Loucy (cell line): Measurements from ENCODE around the gene SMCO3.

Experiments
- H2AFZ ChIP-seq: fragments of 200-600 bp; sonication (generic); 2 replicates; pipeline ENCODE4 v1.6.0; 2016; ENCODE audit warnings: antibody characterized with exemption, mild to moderate bottlenecking, low read length, moderate library complexity
- H3F3A ChIP-seq: fragments of 200-600 bp; 2 replicates; pipeline ENCODE4 v1.6.0; 2016; ENCODE audit warnings: antibody characterized with exemption, low read depth, mild to moderate bottlenecking
- H3K27me3 ChIP-seq: fragments of 200-600 bp; sonication (generic); 2 replicates; pipeline ENCODE4 v1.6.1; 2014; ENCODE audit warnings: low read length, mild to moderate bottlenecking; ENCODE audit not compliant: insufficient read depth, poor library complexity, severe bottlenecking
- H3K36me3 ChIP-seq: fragments of 200-600 bp; sonication (generic); 2 replicates; pipeline ENCODE4 v1.6.1; 2016; ENCODE audit warnings: low read length; ENCODE audit not compliant: insufficient read depth
- H3K4me1 ChIP-seq: fragments of 200-600 bp; sonication (generic); 2 replicates; pipeline ENCODE4 v1.5.1; 2014; ENCODE audit warnings: low read length, mild to moderate bottlenecking; ENCODE audit not compliant: insufficient read depth, poor library complexity, severe bottlenecking
- H3K4me2 ChIP-seq: fragments of 200-600 bp; sonication (generic); 2 replicates; pipeline ENCODE4 v1.6.0; 2014; ENCODE audit warnings: antibody characterized with exemption, low read length, low read depth, mild to moderate bottlenecking; ENCODE audit not compliant: poor library complexity, severe bottlenecking
- H3K4me3 ChIP-seq: fragments of 200-600 bp; sonication (generic); 2 replicates; pipeline ENCODE4 v1.5.1; 2014; ENCODE audit warnings: low read length, mild to moderate bottlenecking, mixed read lengths; ENCODE audit not compliant: poor library complexity, severe bottlenecking
- H3K79me2 ChIP-seq: fragments of 200-600 bp; sonication (generic); 2 replicates; pipeline ENCODE4 v1.6.1; 2014; ENCODE audit warnings: low read length; ENCODE audit not compliant: insufficient read depth
- H3K9ac ChIP-seq: fragments of 200-600 bp; sonication (generic); 2 replicates; pipeline ENCODE4 v1.6.0; 2014; ENCODE audit warnings: mild to moderate bottlenecking, low read depth, low read length, moderate library complexity; ENCODE audit not compliant: poor library complexity, severe bottlenecking
- H3K9me2 ChIP-seq: fragments of 200-600 bp; sonication (generic); replicated peaks from 2 replicates; pipeline ENCODE4 v1.6.1; 2016; ENCODE audit warnings: low read depth, low read length, mixed read lengths
- H3K9me3 ChIP-seq: fragments of 200-600 bp; sonication (generic); 2 replicates; pipeline ENCODE4 v1.6.1; 2014; ENCODE audit warnings: mild to moderate bottlenecking, antibody characterized with exemption, low read length, low read depth; ENCODE audit not compliant: insufficient read depth
- H4K20me1 ChIP-seq: fragments of 200-600 bp; sonication (generic); 2 replicates; pipeline ENCODE4 v1.6.0; 2014; ENCODE audit warnings: antibody characterized with exemption, low read length, mild to moderate bottlenecking; ENCODE audit not compliant: insufficient read depth, poor library complexity, severe bottlenecking
- EZH2phosphoT487 ChIP-seq: fragments of 200-600 bp; IDR thresholded peaks from 2 replicates; pipeline ENCODE4 v1.6.1; 2018; ENCODE audit warnings: antibody characterized with exemption, mild to moderate bottlenecking, moderate library complexity, borderline replicate concordance
- TF ChIP-seq, protein P1 (sequence below): fragments of 200-600 bp; sonication (generic); conservative IDR thresholded peaks from 2 replicates; pipeline ENCODE4 v1.5.1; 2014; ENCODE audit warnings: mild to moderate bottlenecking, antibody characterized with exemption, low read length

The SMCO3 gene

DNA sequence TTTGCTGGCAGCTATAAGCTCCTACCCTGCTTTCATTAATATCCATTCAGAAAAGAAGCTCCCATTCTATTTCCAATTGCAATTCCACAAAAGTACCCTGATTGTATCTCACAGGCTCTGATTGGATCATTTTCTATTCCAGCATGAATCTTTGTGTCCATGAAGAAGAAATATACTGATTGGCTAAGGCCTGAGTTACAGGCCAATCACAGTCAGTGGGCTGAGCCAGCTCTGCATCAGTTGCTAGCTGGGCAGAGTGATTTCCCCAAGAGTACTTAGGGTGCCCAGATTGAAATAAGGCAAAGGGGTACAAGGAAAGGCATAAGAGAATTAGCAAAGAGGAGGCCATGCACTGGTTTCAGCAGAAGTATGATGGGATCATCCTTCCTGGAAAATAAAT lies 14.9 kb upstream of the SMCO3 start:
- TF ChIP-seq, protein P1, sequence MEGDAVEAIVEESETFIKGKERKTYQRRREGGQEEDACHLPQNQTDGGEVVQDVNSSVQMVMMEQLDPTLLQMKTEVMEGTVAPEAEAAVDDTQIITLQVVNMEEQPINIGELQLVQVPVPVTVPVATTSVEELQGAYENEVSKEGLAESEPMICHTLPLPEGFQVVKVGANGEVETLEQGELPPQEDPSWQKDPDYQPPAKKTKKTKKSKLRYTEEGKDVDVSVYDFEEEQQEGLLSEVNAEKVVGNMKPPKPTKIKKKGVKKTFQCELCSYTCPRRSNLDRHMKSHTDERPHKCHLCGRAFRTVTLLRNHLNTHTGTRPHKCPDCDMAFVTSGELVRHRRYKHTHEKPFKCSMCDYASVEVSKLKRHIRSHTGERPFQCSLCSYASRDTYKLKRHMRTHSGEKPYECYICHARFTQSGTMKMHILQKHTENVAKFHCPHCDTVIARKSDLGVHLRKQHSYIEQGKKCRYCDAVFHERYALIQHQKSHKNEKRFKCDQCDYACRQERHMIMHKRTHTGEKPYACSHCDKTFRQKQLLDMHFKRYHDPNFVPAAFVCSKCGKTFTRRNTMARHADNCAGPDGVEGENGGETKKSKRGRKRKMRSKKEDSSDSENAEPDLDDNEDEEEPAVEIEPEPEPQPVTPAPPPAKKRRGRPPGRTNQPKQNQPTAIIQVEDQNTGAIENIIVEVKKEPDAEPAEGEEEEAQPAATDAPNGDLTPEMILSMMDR: no peak
- no peak for TF ChIP-seq EZH2phosphoT487

DNA sequence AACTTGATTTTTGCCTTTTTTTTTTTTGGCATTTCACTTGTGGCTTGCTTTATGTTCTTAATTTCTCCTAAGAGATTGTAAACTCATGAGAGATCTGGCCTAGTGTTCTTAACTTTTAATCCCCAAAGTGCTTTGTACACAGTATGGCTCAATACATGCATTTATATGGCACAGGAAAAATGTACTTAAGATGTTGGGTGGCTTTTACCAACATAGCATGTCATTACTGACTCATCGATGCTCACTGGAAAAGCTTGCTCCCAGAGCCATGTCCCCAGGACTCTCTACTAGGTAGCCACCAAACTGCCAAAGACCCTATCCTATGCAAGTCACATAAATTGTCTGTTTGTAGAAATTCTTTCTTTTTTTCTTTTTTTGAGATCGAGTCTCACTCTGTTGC lies 13.1 kb upstream of the SMCO3 start:
- Histone ChIP-seq H3K4me1 (no peaks in the 10 kb centered on the region), H3K9ac (no peak overlapping the region), H3K36me3 (no peaks in the 10 kb centered on the region), H3F3A (no peaks in the 10 kb centered on the region), H3K9me2 (no peaks in the 10 kb centered on the region), H3K4me2 (no peak overlapping the region), H2AFZ (no peak overlapping the region), H3K9me3 (no peaks in the 10 kb centered on the region), H3K27me3 (no peaks in the 10 kb centered on the region), H4K20me1 (no peaks in the 10 kb centered on the region), H3K4me3 (no peak overlapping the region), H3K79me2 (no peaks in the 10 kb centered on the region)
- TF ChIP-seq, protein P1: no peak
- no peak for TF ChIP-seq EZH2phosphoT487

More for the DNA sequence above, 14.9 kb upstream of the SMCO3 start:
- Histone ChIP-seq H2AFZ (no peak overlapping the region), H3K9me2 (no peaks in the 10 kb centered on the region), H3K27me3 (peaks cover 5% of the 10 kb centered on the region), H3K9me3 (no peaks in the 10 kb centered on the region), H3K4me3 (no peak overlapping the region), H3K4me2 (no peak overlapping the region), H3K36me3 (no peaks in the 10 kb centered on the region), H3K79me2 (no peaks in the 10 kb centered on the region), H3F3A (no peaks in the 10 kb centered on the region), H4K20me1 (no peaks in the 10 kb centered on the region), H3K4me1 (no peaks in the 10 kb centered on the region), H3K9ac (no peak overlapping the region)

- no peak for TF ChIP-seq EZH2phosphoT487
- TF ChIP-seq, protein P1: no peak
Measured at GRCh38 chr12:14826491-14826890, 12.5 kb upstream of the SMCO3 start.

More at GRCh38 chr12:14826491-14826890, 12.5 kb upstream of the SMCO3 start:
- no peaks in the 10 kb centered on the region for H3K36me3 ChIP-seq
- no peaks in the 10 kb centered on the region for H3K4me1 ChIP-seq
- no peaks in the 10 kb centered on the region for H3K9me2 ChIP-seq
- H3K4me2 ChIP-seq: no peak overlapping the region
- no peaks in the 10 kb centered on the region for H4K20me1 ChIP-seq
- no peaks in the 10 kb centered on the region for H3K27me3 ChIP-seq
- no peaks in the 10 kb centered on the region for H3K9me3 ChIP-seq
- no peak overlapping the region for H3K4me3 ChIP-seq
- no peaks in the 10 kb centered on the region for H3F3A ChIP-seq
- H3K79me2 ChIP-seq: no peaks in the 10 kb centered on the region
- H2AFZ ChIP-seq: no peak overlapping the region
- H3K9ac ChIP-seq: no peak overlapping the region
